PC-9 (cell line): ENCODE results near the gene JUP.

Source experiments
- EZH2 ChIP-seq: fragments of 200-600 bp; sonication (generic); IDR thresholded peaks from 2 replicates; pipeline ENCODE4 v1.8.0; 2017; ENCODE audit warnings: antibody characterized with exemption, low read depth
- TF ChIP-seq, protein P1 (sequence below): fragments of 200-600 bp; sonication (generic); conservative IDR thresholded peaks from 2 replicates; pipeline ENCODE4 v1.6.1; 2017; ENCODE audit warnings: mixed run types, antibody characterized with exemption, mild to moderate bottlenecking, moderate library complexity

DNA sequence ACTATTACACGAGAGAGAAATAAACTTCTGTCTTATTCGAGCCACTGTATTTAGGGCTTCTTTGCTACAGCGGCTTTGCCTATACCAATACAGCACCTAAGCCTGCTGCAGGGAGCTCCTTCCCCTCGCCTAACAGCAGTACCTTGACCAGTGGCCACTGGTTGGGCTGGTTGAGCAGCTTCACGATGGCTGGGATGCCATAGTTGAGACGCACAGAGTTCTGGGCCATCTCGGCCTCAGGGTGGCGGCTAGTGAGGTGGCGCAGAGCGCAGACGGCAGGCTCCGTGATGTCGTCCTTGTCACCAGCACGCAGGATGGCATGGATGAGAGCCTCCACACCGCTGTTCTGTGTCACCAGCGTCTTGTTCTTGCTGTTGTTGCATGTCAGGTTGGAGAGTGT lies 23.7 kb downstream of the JUP start:
- TF ChIP-seq, protein P1, sequence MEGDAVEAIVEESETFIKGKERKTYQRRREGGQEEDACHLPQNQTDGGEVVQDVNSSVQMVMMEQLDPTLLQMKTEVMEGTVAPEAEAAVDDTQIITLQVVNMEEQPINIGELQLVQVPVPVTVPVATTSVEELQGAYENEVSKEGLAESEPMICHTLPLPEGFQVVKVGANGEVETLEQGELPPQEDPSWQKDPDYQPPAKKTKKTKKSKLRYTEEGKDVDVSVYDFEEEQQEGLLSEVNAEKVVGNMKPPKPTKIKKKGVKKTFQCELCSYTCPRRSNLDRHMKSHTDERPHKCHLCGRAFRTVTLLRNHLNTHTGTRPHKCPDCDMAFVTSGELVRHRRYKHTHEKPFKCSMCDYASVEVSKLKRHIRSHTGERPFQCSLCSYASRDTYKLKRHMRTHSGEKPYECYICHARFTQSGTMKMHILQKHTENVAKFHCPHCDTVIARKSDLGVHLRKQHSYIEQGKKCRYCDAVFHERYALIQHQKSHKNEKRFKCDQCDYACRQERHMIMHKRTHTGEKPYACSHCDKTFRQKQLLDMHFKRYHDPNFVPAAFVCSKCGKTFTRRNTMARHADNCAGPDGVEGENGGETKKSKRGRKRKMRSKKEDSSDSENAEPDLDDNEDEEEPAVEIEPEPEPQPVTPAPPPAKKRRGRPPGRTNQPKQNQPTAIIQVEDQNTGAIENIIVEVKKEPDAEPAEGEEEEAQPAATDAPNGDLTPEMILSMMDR = no peak
- TF ChIP-seq EZH2 = no peak
